Heart left ventricle (tissue), 16 donors: ENCODE results near the gene FADS2. TPM values are rescaled to one million over a fixed set of nuclear protein-coding genes. Genes with fewer than 3 reads are reported as not detected.

Source experiments
- ATAC-seq, 4 donors: fragments of 200-7000 bp; cut with Tn5 transposase; one replicate each; pipeline ENCODE4 v1.9.1; 2020 to 2022; ENCODE audit warnings: moderate library complexity in 4 of 4, mild to moderate bottlenecking in 3 of 4, moderate number of reproducible peaks in 1 of 4
- DNase-seq, 5 donors: peaks; one replicate each; pipeline ENCODE4 v3.0.0-alpha.2; 2020
- H3K27ac ChIP-seq, 12 donors: fragments of 200-600 bp; sonication (generic) in 4 of 12; one replicate each; pipeline versions ENCODE4 v1.5.0 to v1.8.0; 2016 to 2022; ENCODE audit warnings: mild to moderate bottlenecking in 2 of 12
- H3K27me3 ChIP-seq, 9 donors: fragments of 200-600 bp; sonication (generic) in 2 of 9; one replicate each; pipeline versions ENCODE4 v1.5.1 to v1.8.0; 2016 to 2022; ENCODE audit warnings: mild to moderate bottlenecking in 3 of 9
- H3K36me3 ChIP-seq, 9 donors: fragments of 200-600 bp; sonication (generic) in 2 of 9; one replicate each; pipeline versions ENCODE4 v1.5.0 to v1.8.0; 2018 to 2022; ENCODE audit warnings: mild to moderate bottlenecking in 2 of 9
- H3K4me1 ChIP-seq, 12 donors: fragments of 200-600 bp; sonication (generic) in 4 of 12; one replicate each; pipeline versions ENCODE4 v1.5.0 to v1.8.0; 2016 to 2022; ENCODE audit warnings: mild to moderate bottlenecking in 3 of 12
- H3K4me3 ChIP-seq, 12 donors: fragments of 200-600 bp; sonication (generic) in 4 of 12; one replicate each; pipeline versions ENCODE4 v1.5.0 to v1.8.0; 2017 to 2022; ENCODE audit warnings: mild to moderate bottlenecking in 9 of 12, moderate library complexity in 4 of 12
- H3K9me3 ChIP-seq, 12 donors: fragments of 200-600 bp; sonication (generic) in 4 of 12; one replicate each; pipeline versions ENCODE4 v1.5.0 to v1.8.0; 2016 to 2022; ENCODE audit warnings: mild to moderate bottlenecking in 1 of 12
- CTCF ChIP-seq, 12 donors: fragments of 200-600 bp; sonication (generic) in 4 of 12; IDR thresholded peaks; one replicate each; pipeline versions ENCODE4 v1.5.0 to v1.8.0; 2018 to 2022; ENCODE audit warnings: antibody characterized with exemption in 12 of 12, mild to moderate bottlenecking in 5 of 12
- POLR2A ChIP-seq, 2 donors: fragments of 450-650 bp; IDR thresholded peaks; one replicate each; pipeline ENCODE4 v1.6.1; 2017; ENCODE audit warnings: antibody characterized with exemption in 2 of 2, mild to moderate bottlenecking in 2 of 2, moderate library complexity in 2 of 2
- WGBS, 4 donors: extraction: QIAGEN DNeasy Blood & Tissue Kit in 2 of 4; methylation state at CpG; one replicate each; pipeline versions ENCODE4 v1.1.5 to v1.1.7; 2013 to 2018; 5-methylcytosine and 5-hydroxymethylcytosine counted together
- intact Hi-C, 10 donors: fragments of 100-400 bp; cut with DNase I; formaldehyde crosslinking; loops; one replicate each; pipeline versions ENCODE4 v1.11.1 to v1.14.2; 2022
- polyA plus RNA-seq, 2 donors: library from polyadenylated mRNA; stranded (reverse); fragments of 200-250 nt; gene quantifications; one replicate each; pipeline ENCODE4 v1.2.3, GENCODE V29; 2013
- total RNA-seq, 9 donors: library from RNA; depleted of rRNA in 2 of 9; stranded (reverse); fragments of >200 nt in 2 of 9; fragmentation: NEBNext Ultra II Directional in 3 of 9; extraction: Animal tissue kit (Norgen Biotek cat#: 25700) in 3 of 9; gene quantifications; one replicate each; pipeline versions ENCODE4 v1.1.0 to v1.2.4, GENCODE V29; 2016 to 2023
- donor health status: ischemic (EF 13 %, LVEDD 7.1; RV severe dilation, severe dysfunction).
- donor health status: healthy with polysubstance abuse.
- donor health status: DM: no; HTN: yes; CAD: no.
- donor health status: DM: no; HTN: no; CAD: no.
- donor health status: ischemic (EF 25% LVEDD 6.9; RV normal size, moderate dysfunction).
- donor health status: ischemic (EF 25% LVEDD 5.7; RV mildly dilated, moderate dysfunction).
- donor health status: healthy.
- donor health status: DM: yes; HTN: yes; CAD: no.
- donor health status: ischemic (EF 35%, LVEDD 5.7; RV mildly dilated, moderate dysfunction).
- donor health status: nonischemic (EF 11% LVEDD 7.7; RV severe dilation, severe dysfunction).
- donor health status: DM: yes; HTN: yes; CAD: no.
- donor health status: PGD.
- donor health status: ischemic (EF 29% LVEDD 5.4; RV normal size, mild dysfunction).
- donor health status: nonischemic (EF 23%, LVEDD 6.1; RV moderate dilation, normal function).

Gene FADS2
- total and polyA plus RNA-seq, 11 donors = 2.6 to 43.6 (median 19.2) TPM

GRCh38 chr11:61782841-61783240 is 45.3 kb upstream of the FADS2 start:
- no peaks in the 10 kb centered on the region for H3K9me3 ChIP-seq
- peak in 1 of 5 donors; percentile 29 for DNase-seq

GRCh38 chr11:61783717-61784505 is 44.2 kb upstream of the FADS2 start:
- no peak overlapping the region for H3K4me3 ChIP-seq
- intact Hi-C loops = no loop called here
- no peaks in the 10 kb centered on the region for H3K4me1 ChIP-seq
- ATAC-seq (no peak), DNase-seq (peak in 1 of 5 donors; percentile 32)
- H3K36me3 ChIP-seq = peaks cover 0 to 58% (median 46%) of the 10 kb centered on the region in 9 donors
- no peaks in the 10 kb centered on the region for H3K9me3 ChIP-seq
- 65 to 72% (median 67%) methylated on average over 12 to 13 of the region's 13 CpGs for WGBS, 4 donors
- H3K27me3 ChIP-seq = no peaks in the 10 kb centered on the region
- TF ChIP-seq POLR2A (IDR thresholded peaks at IDR 0.05) (no peak), CTCF (IDR thresholded peaks at IDR 0.05) (no peak)
- H3K27ac ChIP-seq = no peak overlapping the region

More at GRCh38 chr11:61782841-61783240, 45.3 kb upstream of the FADS2 start:
- intact Hi-C loops = no loop called here
- Histone ChIP-seq H3K4me3 (no peak overlapping the region), H3K4me1 (peaks cover 0 to 2% (median 0%) of the 10 kb centered on the region in 12 donors), H3K27ac (no peak overlapping the region), H3K27me3 (no peaks in the 10 kb centered on the region), H3K36me3 (peaks cover 0 to 47% (median 35%) of the 10 kb centered on the region in 9 donors)
- WGBS, 4 donors = 77 to 79% (median 78%) methylated on average over 8 to 11 of the region's 11 CpGs
- no peak for ATAC-seq
- TF ChIP-seq POLR2A (IDR thresholded peaks at IDR 0.05) (no peak), CTCF (IDR thresholded peaks at IDR 0.05) (no peak)

DNA sequence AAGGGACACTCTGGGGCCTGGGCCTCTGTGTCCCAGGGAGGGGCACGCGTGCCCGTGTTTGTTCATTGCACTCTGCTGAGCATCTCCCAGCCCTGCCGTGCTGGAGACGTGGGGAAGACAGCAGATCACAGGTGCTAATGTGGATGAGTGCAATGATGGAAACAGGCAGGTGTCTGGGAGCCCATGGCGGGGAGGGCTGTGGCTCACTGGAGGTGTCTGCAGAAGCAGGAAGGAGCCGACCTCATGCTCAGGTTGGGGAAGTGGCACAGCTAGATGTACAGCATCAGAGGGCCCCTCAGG is 43.6 kb upstream of the FADS2 start:
- intact Hi-C loops = no loop called here

More for the DNA sequence above, 43.6 kb upstream of the FADS2 start:
- Histone ChIP-seq H3K36me3 (peaks cover 0 to 63% (median 51%) of the 10 kb centered on the region in 9 donors), H3K4me1 (no peaks in the 10 kb centered on the region), H3K9me3 (no peaks in the 10 kb centered on the region), H3K27me3 (no peaks in the 10 kb centered on the region), H3K4me3 (no peak overlapping the region), H3K27ac (no peak overlapping the region)
- DNase-seq (peak in 1 of 5 donors; percentile 31), ATAC-seq (no peak)
- WGBS, 4 donors = 84 to 91% (median 86%) methylated on average over 5 to 7 of the region's 7 CpGs
- TF ChIP-seq CTCF (IDR thresholded peaks at IDR 0.05) (no peak), POLR2A (IDR thresholded peaks at IDR 0.05) (no peak)
